ENCODE results near the gene HS1BP3.

GRCh38 chr2:20570249-20570648 is 80.6 kb downstream of the HS1BP3 start:
- TF ChIP-seq, protein P1, sequence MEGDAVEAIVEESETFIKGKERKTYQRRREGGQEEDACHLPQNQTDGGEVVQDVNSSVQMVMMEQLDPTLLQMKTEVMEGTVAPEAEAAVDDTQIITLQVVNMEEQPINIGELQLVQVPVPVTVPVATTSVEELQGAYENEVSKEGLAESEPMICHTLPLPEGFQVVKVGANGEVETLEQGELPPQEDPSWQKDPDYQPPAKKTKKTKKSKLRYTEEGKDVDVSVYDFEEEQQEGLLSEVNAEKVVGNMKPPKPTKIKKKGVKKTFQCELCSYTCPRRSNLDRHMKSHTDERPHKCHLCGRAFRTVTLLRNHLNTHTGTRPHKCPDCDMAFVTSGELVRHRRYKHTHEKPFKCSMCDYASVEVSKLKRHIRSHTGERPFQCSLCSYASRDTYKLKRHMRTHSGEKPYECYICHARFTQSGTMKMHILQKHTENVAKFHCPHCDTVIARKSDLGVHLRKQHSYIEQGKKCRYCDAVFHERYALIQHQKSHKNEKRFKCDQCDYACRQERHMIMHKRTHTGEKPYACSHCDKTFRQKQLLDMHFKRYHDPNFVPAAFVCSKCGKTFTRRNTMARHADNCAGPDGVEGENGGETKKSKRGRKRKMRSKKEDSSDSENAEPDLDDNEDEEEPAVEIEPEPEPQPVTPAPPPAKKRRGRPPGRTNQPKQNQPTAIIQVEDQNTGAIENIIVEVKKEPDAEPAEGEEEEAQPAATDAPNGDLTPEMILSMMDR (IDR thresholded peaks at IDR 0.05) = no peak
- no peak for TF ChIP-seq POLR2AphosphoS5 (IDR thresholded peaks at IDR 0.05)
- no peak for TF ChIP-seq POLR2A (IDR thresholded peaks at IDR 0.05)
